DMS153 (cell line): ENCODE data around the gene PMM1.
"Not testable (repeated sequence)": the region's sequence is repeated elsewhere in the genome, so short reads cannot be mapped to it uniquely, and the experiment has no call there.

Source experiments
- DNase-seq: peaks from one replicate; lab custom pipeline; 2025; lab: John Stamatoyannopoulos, UW

The PMM1 gene

GRCh38 chr22:41589391-41590241 lies at the start of gene PMM1:
Gene PMM1, minus strand, starts transcription at chr22:41589840. Its CDS starts 35 bp downstream, at chr22:41589805.
- peak; percentile 99 for DNase-seq

DNA sequence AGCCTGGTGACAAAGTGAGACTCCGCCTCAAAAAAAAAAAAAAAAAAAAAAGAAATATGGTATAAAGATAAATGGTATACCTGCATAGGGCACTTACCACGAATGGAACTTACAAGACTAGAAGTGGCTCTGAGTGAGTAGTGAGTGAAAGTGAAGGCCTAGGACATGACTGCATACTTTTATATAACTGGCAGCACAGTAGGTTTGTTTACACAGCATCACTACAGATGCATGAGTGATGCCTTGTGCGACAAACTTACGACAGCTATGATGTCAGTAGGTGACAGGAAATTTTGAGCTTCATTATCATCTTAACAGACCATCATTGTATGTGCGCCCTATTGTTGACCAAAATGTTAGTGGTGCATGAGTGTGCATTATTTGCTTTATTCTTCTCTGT lies 49.1 kb upstream of the PMM1 start:
- no peak for DNase-seq

DNA sequence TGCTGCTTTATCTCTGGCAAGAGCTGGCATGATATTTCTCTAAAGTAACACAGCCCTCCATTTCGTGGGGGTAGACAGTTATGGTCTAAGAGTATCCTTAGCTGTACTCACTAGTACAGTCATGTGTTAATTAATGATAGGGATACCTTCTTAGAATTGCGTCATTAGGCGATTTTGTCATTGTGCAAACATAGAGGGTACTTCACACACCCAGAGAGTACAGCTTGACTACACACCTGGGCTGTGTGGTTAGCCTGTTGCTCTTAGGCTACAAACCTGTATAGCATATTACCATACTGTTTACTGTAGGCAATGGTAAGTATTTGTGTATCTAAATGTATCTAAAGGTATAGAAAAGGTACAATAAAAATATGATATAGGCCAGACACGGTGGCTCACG lies 48.5 kb upstream of the PMM1 start:
- no peak for DNase-seq

DNA sequence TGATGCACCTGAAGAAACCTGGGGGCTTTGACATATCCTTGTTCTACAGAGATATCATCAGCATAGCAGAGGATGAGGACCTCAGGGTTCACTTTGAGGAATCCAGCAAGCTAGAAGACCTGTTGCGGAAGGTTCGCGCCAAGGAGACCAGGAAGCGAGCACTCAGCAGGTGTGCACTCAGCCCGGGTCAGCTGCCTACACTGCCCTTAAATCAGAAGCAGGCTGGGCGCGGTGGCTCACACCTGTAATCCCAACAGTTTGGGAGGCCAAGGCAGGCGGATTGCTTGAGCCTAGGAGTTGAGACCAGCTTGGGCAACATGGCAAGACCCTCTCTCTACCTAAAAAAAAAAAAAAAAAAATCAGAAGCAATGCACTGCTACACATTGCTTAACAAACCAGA lies 48.0 kb upstream of the PMM1 start:
- not testable (repeated sequence) for DNase-seq

GRCh38 chr22:41636467-41636866 lies 46.8 kb upstream of the PMM1 start:
- DNase-seq = no peak

- DNase-seq = not testable (repeated sequence)
Observed at GRCh38 chr22:41634610-41635009, 45.0 kb upstream of the PMM1 start.

DNA sequence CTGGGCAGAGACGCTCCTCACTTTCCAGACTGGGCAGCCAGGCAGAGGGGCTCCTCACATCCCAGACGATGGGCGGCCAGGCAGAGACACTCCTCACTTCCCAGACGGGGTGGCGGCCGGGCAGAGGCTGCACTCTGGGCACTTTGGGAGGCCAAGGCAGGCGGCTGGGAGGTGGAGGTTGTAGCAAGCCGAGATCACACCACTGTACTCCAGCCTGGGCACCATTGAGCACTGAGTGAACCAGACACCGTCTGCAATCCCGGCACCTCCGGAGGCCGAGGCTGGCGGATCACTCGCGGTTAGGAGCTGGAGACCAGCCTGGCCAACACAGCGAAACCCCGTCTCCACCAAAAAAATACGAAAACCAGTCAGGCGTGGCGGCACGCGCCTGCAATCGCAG lies 42.0 kb upstream of the PMM1 start:
- DNase-seq = not testable (repeated sequence)

GRCh38 chr22:41631115-41631514 lies 41.5 kb upstream of the PMM1 start:
- DNase-seq = not testable (repeated sequence)

DNA sequence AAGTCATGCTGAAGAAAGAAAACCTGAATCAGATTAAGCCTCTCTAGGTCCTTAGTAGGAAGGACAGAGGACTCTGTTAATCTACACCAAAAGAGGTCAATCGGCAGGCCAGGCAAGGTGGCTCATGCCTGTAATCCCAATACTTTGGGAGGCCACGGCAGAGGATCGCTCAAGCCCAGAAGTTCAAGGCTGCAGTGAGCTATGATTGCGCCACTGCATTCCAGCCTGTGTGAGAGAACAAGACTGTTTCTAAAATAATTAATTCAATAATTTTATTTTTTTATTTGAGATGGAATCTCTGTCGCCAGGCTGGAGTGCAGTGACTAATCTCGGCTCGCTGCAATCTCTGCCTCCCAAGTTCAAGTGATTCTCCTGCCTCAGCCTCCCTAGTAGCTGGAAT lies 35.9 kb upstream of the PMM1 start:
- no peak for DNase-seq

DNA sequence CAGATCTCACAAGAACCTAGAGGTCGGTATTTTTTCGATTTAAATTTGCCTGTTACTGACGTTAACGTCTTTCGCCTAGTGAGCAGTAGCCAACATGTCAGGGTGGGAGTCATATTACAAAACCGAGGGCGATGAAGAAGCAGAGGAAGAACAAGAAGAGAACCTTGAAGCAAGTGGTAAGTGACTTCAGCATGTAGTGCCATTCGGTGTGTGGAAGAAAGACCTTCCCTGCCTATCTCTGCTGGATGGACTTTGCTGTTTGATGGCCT lies 32.2 kb upstream of the PMM1 start:
- DNase-seq = no peak

GRCh38 chr22:41621099-41621910 lies 31.7 kb upstream of the PMM1 start, which contains the start of gene XRCC6:
Gene XRCC6, plus strand, starts transcription at chr22:41621295. Its CDS starts 710 bp downstream, at chr22:41622005.
- peak; percentile 99 for DNase-seq

DNA sequence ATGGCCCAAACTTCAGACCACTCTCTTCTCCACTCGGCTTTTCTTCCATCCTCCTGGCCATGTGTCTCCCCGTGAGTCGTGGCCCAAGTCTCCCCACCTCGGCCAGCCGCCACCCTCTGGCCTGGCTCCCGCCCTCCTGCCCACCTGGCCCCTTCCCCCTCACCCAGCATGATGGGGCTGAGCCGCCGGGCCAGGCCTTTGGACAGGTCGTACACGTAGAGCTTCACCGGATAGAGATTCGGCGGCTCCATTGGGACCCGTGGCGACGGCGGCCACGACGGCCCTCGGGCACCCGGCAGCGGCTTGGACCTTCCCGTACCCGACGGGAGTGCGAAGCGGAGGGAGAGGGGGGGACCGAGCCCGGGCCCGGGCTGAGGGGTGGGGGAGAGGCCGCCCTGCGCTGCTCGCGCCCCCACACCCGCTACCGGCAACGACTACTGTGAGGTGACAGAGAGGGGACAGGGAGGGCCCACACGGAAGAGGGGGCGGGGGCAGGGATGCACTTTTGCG lies 31.0 kb upstream of the PMM1 start, which contains the start of gene DESI1:
DESI1 (minus strand) TSS at position 455 of the 510 bp plus-strand sequence; CDS start at position 251, 204 bp downstream.
- DNase-seq = no peak

DNA sequence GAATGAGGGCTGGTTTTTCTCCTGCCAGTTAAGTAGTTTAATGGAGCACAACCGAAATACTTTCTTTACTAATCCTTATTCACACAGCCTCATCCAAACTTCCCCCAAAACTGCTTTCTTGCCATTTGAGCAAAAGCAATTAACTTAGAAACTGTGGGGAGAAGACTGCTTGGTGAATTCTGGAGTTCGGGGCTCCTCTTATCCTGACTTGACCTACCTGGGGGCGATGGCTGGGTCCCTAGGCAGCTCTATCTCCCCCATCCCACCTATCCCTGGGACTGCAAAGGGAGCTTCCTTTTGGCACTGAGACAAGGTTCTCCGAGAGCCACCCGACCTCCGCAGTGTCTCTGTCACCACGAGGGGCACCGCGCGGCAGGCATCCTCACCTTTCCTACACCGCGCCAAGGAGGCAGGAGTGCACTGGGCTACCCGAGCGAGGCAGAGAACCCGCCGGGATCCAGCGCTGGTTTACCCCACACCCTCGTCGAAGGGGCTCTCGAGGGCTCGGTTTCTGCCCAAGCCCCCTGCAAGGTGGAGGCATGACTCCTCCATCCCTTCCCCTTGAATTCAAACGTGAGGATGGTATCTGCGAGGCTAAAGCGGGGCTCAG lies 30.4 kb upstream of the PMM1 start:
- DNase-seq = no peak

DNA sequence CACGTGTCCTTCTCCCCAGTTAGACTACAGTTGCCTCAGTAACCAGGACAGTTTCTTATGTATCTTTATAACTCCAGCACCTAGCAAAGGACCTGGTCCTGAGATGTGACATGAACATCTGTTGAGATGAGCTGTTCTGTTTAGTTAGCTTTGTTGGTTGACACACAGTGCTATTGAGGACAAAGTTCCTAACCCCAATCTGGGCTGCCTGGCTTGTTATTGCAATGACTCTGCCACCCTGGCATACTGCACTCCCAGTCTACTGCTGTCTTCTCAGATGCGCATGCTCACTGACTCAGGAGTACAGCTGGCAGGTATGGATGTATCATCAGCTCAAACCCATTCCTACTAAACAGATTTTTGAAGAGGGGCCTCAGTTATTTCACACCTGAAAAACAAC lies 23.8 kb upstream of the PMM1 start:
- no peak for DNase-seq

- DNase-seq = no peak
Observed at GRCh38 chr22:41612603-41613306, 23.1 kb upstream of the PMM1 start.

- DNase-seq = no peak
Observed at GRCh38 chr22:41608386-41608785, 18.7 kb upstream of the PMM1 start.

- no peak for DNase-seq
Observed at GRCh38 chr22:41603873-41604332, 14.3 kb upstream of the PMM1 start.

- no peak for DNase-seq
Observed at GRCh38 chr22:41600976-41601375, 11.3 kb upstream of the PMM1 start.

GRCh38 chr22:41598891-41599635 lies 9.4 kb upstream of the PMM1 start:
- no peak for DNase-seq

GRCh38 chr22:41598081-41598480 lies 8.4 kb upstream of the PMM1 start:
- no peak for DNase-seq

DNA sequence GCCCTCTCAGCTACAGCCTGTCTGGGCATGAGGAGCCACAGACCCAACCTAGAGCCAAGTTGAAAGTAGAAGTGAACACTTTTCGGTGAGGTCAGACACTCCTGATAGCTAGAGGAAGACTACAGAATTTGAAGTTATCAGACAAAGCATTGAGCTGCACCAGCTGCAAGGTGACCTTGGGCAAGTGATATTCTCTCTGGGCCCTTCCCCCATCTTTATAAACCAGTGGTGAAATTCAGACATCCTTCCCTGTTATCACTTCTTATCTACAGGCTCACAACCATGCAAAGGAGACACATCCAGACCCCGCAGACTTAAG lies 8.0 kb upstream of the PMM1 start:
- no peak for DNase-seq
